Gastrocnemius medialis (tissue), 4 donors: Measurements from ENCODE around the gene ZFP2. TPM values are rescaled to one million over a fixed set of nuclear protein-coding genes. Genes with fewer than 3 reads are reported as not detected.

Source experiments
- ATAC-seq, 2 donors: fragments of 150-250 bp; one replicate each; pipeline ENCODE4 v1.9.1; 2016
- DNase-seq, 2 donors: peaks; one replicate each; pipeline ENCODE4 v3.0.0-alpha.2; 2019
- H3K27ac ChIP-seq, 4 donors: fragments of 200-600 bp; sonication (generic); 1 replicate in 1 of 4; 2 replicates in 3 of 4; pipeline ENCODE4 v1.5.1; 2016 to 2018; ENCODE audit warnings: mild to moderate bottlenecking in 2 of 4, moderate library complexity in 1 of 4
- H3K27me3 ChIP-seq, 3 donors: fragments of 200-600 bp; sonication (generic) in 2 of 3; 1 replicate in 1 of 3; 2 replicates in 2 of 3; pipeline versions ENCODE4 v1.5.1 to v1.6.0; 2016 to 2019; ENCODE audit warnings: mild to moderate bottlenecking in 1 of 3, moderate library complexity in 1 of 3
- H3K36me3 ChIP-seq, 2 donors: fragments of 200-600 bp; sonication (generic) in 1 of 2; one replicate each; pipeline ENCODE4 v1.5.1; 2017 to 2018
- H3K4me1 ChIP-seq, 2 donors: fragments of 200-600 bp; sonication (generic) in 1 of 2; one replicate each; pipeline ENCODE4 v1.5.1; 2016 to 2017; ENCODE audit warnings: mild to moderate bottlenecking in 2 of 2
- H3K4me3 ChIP-seq, 4 donors: fragments of 200-600 bp; sonication (generic) in 3 of 4; 1 replicate in 1 of 4; 2 replicates in 3 of 4; pipeline ENCODE4 v1.5.1; 2016 to 2019; ENCODE audit warnings: mild to moderate bottlenecking in 2 of 4
- H3K9me3 ChIP-seq, 3 donors: fragments of 200-600 bp; sonication (generic) in 2 of 3; 1 replicate in 1 of 3; 2 replicates in 2 of 3; pipeline ENCODE4 v1.5.1; 2016 to 2019
- CTCF ChIP-seq, 5 experiments: fragments of 450-650 bp in 3 of 5; fragments of 200-600 bp in 2 of 5; sonication (generic) in 2 of 5; IDR thresholded peaks in 4 of 5; conservative IDR thresholded peaks in 1 of 5; 1 replicate in 4 of 5; 2 replicates in 1 of 5; pipeline ENCODE4 v1.5.1; 2016 to 2019; ENCODE audit warnings: antibody characterized with exemption in 5 of 5, mild to moderate bottlenecking in 3 of 5, moderate library complexity in 3 of 5
- POLR2A ChIP-seq, 2 donors: fragments of 450-650 bp; IDR thresholded peaks; one replicate each; pipeline ENCODE4 v1.6.1; 2017; ENCODE audit warnings: antibody characterized with exemption in 2 of 2, mild to moderate bottlenecking in 2 of 2, moderate library complexity in 2 of 2
- in situ Hi-C, 4 donors: fragments of 200-750 bp; cut with MboI; loops; one replicate each; pipeline versions ENCODE4 v1.15.0 to v1.8.0; 2017; ENCODE audit warnings: low sequenced_read_pairs in 4 of 4
- intact Hi-C: fragments of 100-400 bp; cut with DNase I; formaldehyde crosslinking; loops from one replicate; pipeline ENCODE4 v1.15.1; 2023; ENCODE audit warnings: low total_unique reads
- total RNA-seq, 4 donors: library from RNA; depleted of rRNA; stranded (reverse); fragments of >200 nt; gene quantifications; one replicate each; pipeline versions ENCODE4 v1.1.0 to v1.2.3, GENCODE V29; 2016

The ZFP2 gene
- 1 to 10 TPM in 3 of 4 donors, under 1 TPM in 1; 0.71 to 2.1 (median 1.5) TPM for total RNA-seq

- ATAC-seq (peak; percentile 53 to 76), DNase-seq (peak in 1 of 2 donors; percentile 26)
- Histone ChIP-seq H3K4me3 (peak within 1 kb of the TSS; percentile 70 to 85 (median 76)), H3K27me3 (no peaks in the 10 kb centered on the region), H3K9me3 (no peaks in the 10 kb centered on the region), H3K27ac (peak within 1 kb of the TSS; percentile 36 to 70 (median 52)), H3K36me3 (peaks cover 0 to 2% of the 10 kb centered on the region in 2 donors), H3K4me1 (peaks cover 0 to 6% of the 10 kb centered on the region in 2 donors)
- TF ChIP-seq POLR2A (IDR thresholded peaks at IDR 0.05) = no peak
- TF ChIP-seq CTCF (IDR thresholded peaks at IDR 0.05 in 4 of 5, conservative IDR thresholded peaks at IDR 0.05 in 1 of 5) = no peak
- intact Hi-C loops (no loop called here), in situ Hi-C loops (no loop called here)
These were observed at the start of gene ZFP2 for GRCh38 chr5:178895615-178896571. TSS of gene ZFP2 (plus strand) at chr5:178895913. CDS start at chr5:178931314, 35,401 bp downstream.

- DNase-seq = no peak
- H3K27ac ChIP-seq = no peak overlapping the region
- intact Hi-C loops (no loop called here), in situ Hi-C loops (loop anchor here in 1 of 4 donors (10.0 kb wide), 1 partner anchor 115 kb away; the partner anchor contains the start of gene ZNF354A)
- no peak overlapping the region for H3K4me3 ChIP-seq
- no peaks in the 10 kb centered on the region for H3K27me3 ChIP-seq
- TF ChIP-seq CTCF (IDR thresholded peaks at IDR 0.05 in 4 of 5, conservative IDR thresholded peaks at IDR 0.05 in 1 of 5) = no peak
- TF ChIP-seq POLR2A (IDR thresholded peaks at IDR 0.05) = no peak
- no peaks in the 10 kb centered on the region for H3K36me3 ChIP-seq
- no peaks in the 10 kb centered on the region for H3K9me3 ChIP-seq
- no peak for ATAC-seq
- no peaks in the 10 kb centered on the region for H3K4me1 ChIP-seq
These were observed 46.4 kb upstream of the ZFP2 start for GRCh38 chr5:178849316-178849715.

- Histone ChIP-seq H3K27me3 (no peaks in the 10 kb centered on the region), H3K4me1 (no peaks in the 10 kb centered on the region), H3K36me3 (no peaks in the 10 kb centered on the region), H3K4me3 (no peak overlapping the region), H3K9me3 (no peaks in the 10 kb centered on the region), H3K27ac (no peak overlapping the region)
- TF ChIP-seq POLR2A (IDR thresholded peaks at IDR 0.05) (no peak), CTCF (IDR thresholded peaks at IDR 0.05 in 4 of 5, conservative IDR thresholded peaks at IDR 0.05 in 1 of 5) (no peak)
- in situ Hi-C loops (loop anchor here (10.0 to 25.0 kb wide), 4 partner anchors 117 to 590 kb away; partner anchors contain the start of genes ZNF354C (in 3 of the 4) and ZNF354A (in 1 of the 4)), intact Hi-C loops (no loop called here)
- DNase-seq (no peak), ATAC-seq (no peak)
These were observed 43.8 kb upstream of the ZFP2 start for GRCh38 chr5:178851951-178852350.

GRCh38 chr5:178854284-178854683 is 41.4 kb upstream of the ZFP2 start:
- H3K36me3 ChIP-seq = no peaks in the 10 kb centered on the region
- intact Hi-C loops (no loop called here), in situ Hi-C loops (loop anchor here (10.0 to 25.0 kb wide), 4 partner anchors 119 to 592 kb away; partner anchors contain the start of genes ZNF354C (in 3 of the 4) and ZNF354A (in 1 of the 4))
- H3K27ac ChIP-seq = no peak overlapping the region
- H3K9me3 ChIP-seq = no peaks in the 10 kb centered on the region
- no peak overlapping the region for H3K4me3 ChIP-seq
- no peak for TF ChIP-seq POLR2A (IDR thresholded peaks at IDR 0.05)
- TF ChIP-seq CTCF (IDR thresholded peaks at IDR 0.05 in 4 of 5, conservative IDR thresholded peaks at IDR 0.05 in 1 of 5) = no peak
- DNase-seq (no peak), ATAC-seq (no peak)
- no peaks in the 10 kb centered on the region for H3K27me3 ChIP-seq
- no peaks in the 10 kb centered on the region for H3K4me1 ChIP-seq
